HUES6 (cell line): ENCODE results near the gene ZNF124.
"Not testable (repeated sequence)": the region's sequence is repeated elsewhere in the genome, so short reads cannot be mapped to it uniquely, and the experiment has no call there.

Source experiments
- H3K27ac ChIP-seq: 2 replicates; pipeline ENCODE4 v1.7.0; 2013; ENCODE audit warnings: low read depth, mild to moderate bottlenecking, low read length, inconsistent platforms
- H3K27me3 ChIP-seq: 2 replicates; pipeline ENCODE4 v1.6.1; 2013; ENCODE audit warnings: low read length; ENCODE audit not compliant: control insufficient read depth, insufficient read depth
- H3K36me3 ChIP-seq: 2 replicates; pipeline ENCODE4 v1.6.1; 2013; ENCODE audit warnings: low read length; ENCODE audit not compliant: control insufficient read depth, insufficient read depth
- H3K4me1 ChIP-seq: 2 replicates; pipeline ENCODE4 v1.6.1; 2013; ENCODE audit warnings: low read length; ENCODE audit not compliant: control insufficient read depth, insufficient read depth
- H3K4me3 ChIP-seq: 2 replicates; pipeline ENCODE4 v1.5.1; 2013; ENCODE audit warnings: low read depth, low read length
- H3K9ac ChIP-seq: one replicate; pipeline ENCODE4 v1.6.1; 2013; ENCODE audit warnings: mild to moderate bottlenecking, low read length
- H3K9me3 ChIP-seq: 2 replicates; pipeline ENCODE4 v1.6.1; 2013; ENCODE audit warnings: low read depth, low read length; ENCODE audit not compliant: control insufficient read depth, insufficient read depth

ZNF124 gene

DNA sequence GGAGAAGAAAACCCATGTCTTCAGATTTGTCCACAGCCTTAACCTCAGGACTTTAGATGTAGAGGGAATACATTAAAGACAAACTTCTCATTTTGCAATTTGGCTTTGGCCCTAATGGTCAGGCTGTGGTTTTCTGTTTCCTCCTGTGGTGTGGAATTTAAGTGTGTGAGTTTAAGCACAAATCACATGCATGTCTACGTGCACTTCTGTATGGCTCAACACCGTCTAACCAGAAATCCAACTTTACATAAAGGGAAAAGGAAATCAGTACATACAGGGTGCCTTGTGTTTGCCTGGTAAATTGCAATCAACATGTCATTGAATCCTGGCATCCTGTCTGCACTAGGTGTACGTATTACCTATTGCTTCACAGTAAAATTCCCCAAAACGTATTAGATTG lies 1.2 kb upstream of the ZNF124 start:
- no peak overlapping the region for H3K27ac ChIP-seq

DNA sequence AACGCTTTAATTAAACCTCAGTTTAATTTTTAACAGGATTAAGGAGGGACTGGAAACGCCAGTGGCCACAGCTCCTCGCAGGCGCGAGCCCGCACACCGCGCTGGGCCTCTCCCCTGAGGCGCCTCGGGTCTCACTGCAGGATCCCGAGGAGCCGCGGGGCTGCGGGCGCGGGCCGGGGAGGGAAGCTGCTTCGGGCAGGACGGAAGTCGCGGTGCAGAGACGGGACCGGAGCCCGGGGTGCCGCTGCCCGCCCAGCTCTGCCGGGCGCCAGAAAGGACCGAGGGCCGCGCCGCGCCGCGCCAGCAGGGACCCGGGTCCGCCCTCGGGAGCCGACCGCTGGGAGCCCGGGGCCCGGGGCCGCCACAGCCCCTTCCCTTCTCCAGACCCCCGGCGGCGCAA lies 377 bp downstream of the ZNF124 start:
- H3K36me3 ChIP-seq, result peaks cover 20% of the 10 kb centered on the region
- not testable (repeated sequence) for H3K9ac ChIP-seq, H3K4me3 ChIP-seq, H3K4me1 ChIP-seq, H3K27me3 ChIP-seq, H3K27ac ChIP-seq
- peaks cover 18% of the 10 kb centered on the region; the same call in 1 of the 2 replicates for H3K9me3 ChIP-seq

More for the DNA sequence above, 1.2 kb upstream of the ZNF124 start:
- H3K4me1 ChIP-seq, result no peaks in the 10 kb centered on the region
- H3K27me3 ChIP-seq, result no peaks in the 10 kb centered on the region
- no peak overlapping the region for H3K4me3 ChIP-seq
- H3K36me3 ChIP-seq, result peaks cover 10% of the 10 kb centered on the region
- H3K9ac ChIP-seq, result no peak overlapping the region
- peaks cover 8% of the 10 kb centered on the region; the same call in 1 of the 2 replicates for H3K9me3 ChIP-seq

DNA sequence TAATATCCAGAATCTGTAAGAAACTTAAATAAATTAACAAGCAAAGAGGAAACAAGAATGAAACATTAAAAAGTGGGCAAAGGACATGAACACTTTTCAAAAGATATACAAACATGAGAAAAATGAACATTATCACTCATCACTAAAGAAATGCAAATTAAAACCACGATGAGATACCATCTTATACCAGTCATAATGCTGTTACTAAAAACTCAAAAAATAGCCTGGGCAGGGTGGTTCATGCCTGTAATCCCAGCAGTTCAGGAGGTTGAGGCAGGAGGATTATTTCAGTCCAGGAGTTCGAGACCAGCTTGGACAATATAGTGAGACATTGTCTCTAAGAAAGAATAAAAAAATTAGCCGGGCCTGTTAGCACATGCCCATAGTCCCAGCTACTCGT lies 6.1 kb downstream of the ZNF124 start:
- peaks cover 71% of the 10 kb centered on the region for H3K9me3 ChIP-seq

GRCh38 chr1:247164694-247165093 lies 7.1 kb downstream of the ZNF124 start:
- H3K9me3 ChIP-seq, result peaks cover 80% of the 10 kb centered on the region
- H3K9ac ChIP-seq, result no peak overlapping the region
- H3K27ac ChIP-seq, result no peak overlapping the region
- no peaks in the 10 kb centered on the region for H3K27me3 ChIP-seq
- no peak overlapping the region for H3K4me3 ChIP-seq
- no peaks in the 10 kb centered on the region for H3K4me1 ChIP-seq
- peaks cover 45% of the 10 kb centered on the region for H3K36me3 ChIP-seq

More for the DNA sequence above, 6.1 kb downstream of the ZNF124 start:
- no peaks in the 10 kb centered on the region for H3K4me1 ChIP-seq
- peaks cover 38% of the 10 kb centered on the region for H3K36me3 ChIP-seq
- H3K9ac ChIP-seq, result no peak overlapping the region
- H3K27me3 ChIP-seq, result no peaks in the 10 kb centered on the region
- no peak overlapping the region for H3K27ac ChIP-seq
- no peak overlapping the region for H3K4me3 ChIP-seq

- Histone ChIP-seq H3K9me3 (peaks cover 90% of the 10 kb centered on the region), H3K4me3 (0 out of 2 replicates have a peak overlapping the region, but pooled peaks have one; percentile 31), H3K36me3 (peaks cover 83% of the 10 kb centered on the region), H3K27me3 (no peaks in the 10 kb centered on the region), H3K27ac (no peak overlapping the region), H3K4me1 (no peaks in the 10 kb centered on the region), H3K9ac (no peak overlapping the region)
Measured at GRCh38 chr1:247156787-247157232, 15.0 kb downstream of the ZNF124 start.

DNA sequence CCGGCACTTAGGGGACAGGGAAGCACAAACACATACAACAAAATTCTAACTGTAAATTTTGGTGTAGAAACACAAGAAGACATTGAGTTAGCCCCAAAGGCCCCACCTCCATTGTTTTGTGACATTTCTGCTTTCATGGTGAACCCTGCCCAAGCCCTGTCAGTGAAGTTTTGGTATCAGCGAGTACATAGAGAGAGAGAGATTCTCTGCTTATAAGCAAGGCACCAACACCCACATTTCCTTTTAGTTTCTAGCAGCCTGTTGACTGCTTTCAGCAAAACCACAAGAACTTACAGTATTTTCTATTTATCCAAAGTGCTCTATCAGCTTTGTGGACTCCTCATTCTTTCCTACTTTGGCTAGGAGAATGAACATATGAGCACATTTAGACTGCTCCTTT lies 24.0 kb downstream of the ZNF124 start:
- Histone ChIP-seq H3K4me3 (no peak overlapping the region), H3K9me3 (peaks cover 68% of the 10 kb centered on the region), H3K36me3 (peaks cover 75% of the 10 kb centered on the region), H3K27ac (no peak overlapping the region), H3K4me1 (no peaks in the 10 kb centered on the region), H3K27me3 (no peaks in the 10 kb centered on the region), H3K9ac (no peak overlapping the region)

DNA sequence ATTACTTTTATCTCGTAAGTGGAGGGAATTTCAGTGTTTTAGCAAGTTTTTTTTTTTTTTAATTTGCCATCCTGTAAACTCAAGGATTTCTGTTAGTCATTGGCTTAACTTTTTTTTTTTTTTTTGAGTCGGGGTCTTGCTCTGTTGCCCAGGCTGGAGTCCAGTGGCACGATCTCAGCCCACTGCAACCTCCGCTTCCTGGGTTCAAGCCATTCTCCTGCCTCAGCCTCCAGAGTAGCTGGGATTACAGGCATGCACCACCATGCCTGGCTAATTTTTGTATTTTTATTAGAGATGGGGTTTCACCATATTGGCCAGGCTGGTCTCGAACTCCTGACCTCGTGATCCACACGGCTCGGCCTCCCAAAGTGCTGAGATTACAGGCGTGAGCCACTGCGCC lies 24.7 kb downstream of the ZNF124 start:
- H3K9ac ChIP-seq, H3K4me1 ChIP-seq, H3K4me3 ChIP-seq, H3K27me3 ChIP-seq, H3K27ac ChIP-seq: not testable (repeated sequence)
- Histone ChIP-seq H3K36me3 (peaks cover 74% of the 10 kb centered on the region), H3K9me3 (peaks cover 67% of the 10 kb centered on the region)

DNA sequence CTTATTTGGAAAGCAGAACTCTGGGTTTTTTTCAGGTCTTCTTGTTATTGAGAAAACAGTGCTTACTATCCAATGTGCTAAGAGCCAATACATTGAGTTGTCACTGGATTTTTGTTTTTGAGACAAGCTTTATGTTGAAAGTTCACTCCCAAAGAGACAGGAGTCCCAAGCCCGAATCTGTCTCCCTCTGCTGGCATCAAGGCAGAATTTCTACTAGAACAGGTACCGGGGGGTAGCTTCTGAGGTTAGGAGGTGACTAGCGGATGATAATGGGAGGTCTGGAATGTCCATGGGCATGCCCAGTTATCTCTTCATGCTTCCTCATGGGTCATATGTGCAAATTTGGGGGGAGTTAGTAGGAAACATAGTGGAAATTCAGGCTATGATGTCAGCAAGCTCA lies 25.1 kb downstream of the ZNF124 start:
- no peak overlapping the region for H3K4me3 ChIP-seq
- H3K9me3 ChIP-seq, result peaks cover 69% of the 10 kb centered on the region
- H3K9ac ChIP-seq, result no peak overlapping the region
- H3K27me3 ChIP-seq, result no peaks in the 10 kb centered on the region
- no peak overlapping the region for H3K27ac ChIP-seq
- H3K4me1 ChIP-seq, result no peaks in the 10 kb centered on the region
- peaks cover 77% of the 10 kb centered on the region for H3K36me3 ChIP-seq

- Histone ChIP-seq H3K9me3 (peaks cover 77% of the 10 kb centered on the region), H3K4me3 (no peak overlapping the region), H3K9ac (no peak overlapping the region), H3K4me1 (no peaks in the 10 kb centered on the region), H3K36me3 (peaks cover 81% of the 10 kb centered on the region), H3K27ac (no peak overlapping the region), H3K27me3 (no peaks in the 10 kb centered on the region)
Measured at GRCh38 chr1:247145279-247145678, 26.5 kb downstream of the ZNF124 start.

- H3K9ac ChIP-seq, H3K27ac ChIP-seq, H3K4me3 ChIP-seq, H3K27me3 ChIP-seq, H3K4me1 ChIP-seq: not testable (repeated sequence)
- Histone ChIP-seq H3K36me3 (peaks cover 47% of the 10 kb centered on the region), H3K9me3 (peaks cover 73% of the 10 kb centered on the region)
Measured at GRCh38 chr1:247139557-247139956, 32.3 kb downstream of the ZNF124 start.

- no peak overlapping the region for H3K27ac ChIP-seq
- H3K36me3 ChIP-seq, result peaks cover 26% of the 10 kb centered on the region
- H3K4me3 ChIP-seq, result no peak overlapping the region
- H3K27me3 ChIP-seq, result no peaks in the 10 kb centered on the region
- H3K4me1 ChIP-seq, result no peaks in the 10 kb centered on the region
- H3K9ac ChIP-seq, result no peak overlapping the region
- H3K9me3 ChIP-seq, result peaks cover 40% of the 10 kb centered on the region
Measured at GRCh38 chr1:247131236-247131635, 40.6 kb downstream of the ZNF124 start.
